Stimulated activated naive CD8-positive, alpha-beta T cell treated with anti-CD3 and anti-CD28 coated beads, Interleukin-15, amount 100 ng/mL, for 72 hours (primary cell): ENCODE measurements around the gene VIT.

Experiments
- ATAC-seq: fragments of 150-1000 bp; cut with Tn5 transposase; 2 replicates; pipeline ENCODE4 v1.10.0; 2021; ENCODE audit warnings: mild to moderate bottlenecking, moderate library complexity
- DNase-seq, 2 donors: peaks; one replicate each; pipeline ENCODE4 v3.0.0; 2021 to 2022
- H3K27ac Mint-ChIP-seq, 2 donors: one replicate each; pipeline ENCODE4 v1.8.0; 2022; ENCODE audit warnings: mild to moderate bottlenecking in 2 of 2, mixed read lengths in 2 of 2, moderate library complexity in 2 of 2
- H3K27me3 Mint-ChIP-seq: one replicate; pipeline ENCODE4 v1.8.0; 2022; ENCODE audit warnings: mixed read lengths
- H3K4me1 Mint-ChIP-seq: one replicate; pipeline ENCODE4 v1.8.0; 2022; ENCODE audit warnings: mild to moderate bottlenecking, mixed read lengths
- H3K4me3 Mint-ChIP-seq, 2 donors: one replicate each; pipeline ENCODE4 v1.8.0; 2022; ENCODE audit warnings: mild to moderate bottlenecking in 2 of 2, mixed read lengths in 2 of 2, moderate library complexity in 1 of 2
- H3K9me3 Mint-ChIP-seq, 2 donors: one replicate each; pipeline ENCODE4 v1.8.0; 2022; ENCODE audit warnings: mixed read lengths in 2 of 2

Gene VIT, protein sequence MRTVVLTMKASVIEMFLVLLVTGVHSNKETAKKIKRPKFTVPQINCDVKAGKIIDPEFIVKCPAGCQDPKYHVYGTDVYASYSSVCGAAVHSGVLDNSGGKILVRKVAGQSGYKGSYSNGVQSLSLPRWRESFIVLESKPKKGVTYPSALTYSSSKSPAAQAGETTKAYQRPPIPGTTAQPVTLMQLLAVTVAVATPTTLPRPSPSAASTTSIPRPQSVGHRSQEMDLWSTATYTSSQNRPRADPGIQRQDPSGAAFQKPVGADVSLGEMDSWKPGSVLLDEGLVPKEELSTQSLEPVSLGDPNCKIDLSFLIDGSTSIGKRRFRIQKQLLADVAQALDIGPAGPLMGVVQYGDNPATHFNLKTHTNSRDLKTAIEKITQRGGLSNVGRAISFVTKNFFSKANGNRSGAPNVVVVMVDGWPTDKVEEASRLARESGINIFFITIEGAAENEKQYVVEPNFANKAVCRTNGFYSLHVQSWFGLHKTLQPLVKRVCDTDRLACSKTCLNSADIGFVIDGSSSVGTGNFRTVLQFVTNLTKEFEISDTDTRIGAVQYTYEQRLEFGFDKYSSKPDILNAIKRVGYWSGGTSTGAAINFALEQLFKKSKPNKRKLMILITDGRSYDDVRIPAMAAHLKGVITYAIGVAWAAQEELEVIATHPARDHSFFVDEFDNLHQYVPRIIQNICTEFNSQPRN

DNA sequence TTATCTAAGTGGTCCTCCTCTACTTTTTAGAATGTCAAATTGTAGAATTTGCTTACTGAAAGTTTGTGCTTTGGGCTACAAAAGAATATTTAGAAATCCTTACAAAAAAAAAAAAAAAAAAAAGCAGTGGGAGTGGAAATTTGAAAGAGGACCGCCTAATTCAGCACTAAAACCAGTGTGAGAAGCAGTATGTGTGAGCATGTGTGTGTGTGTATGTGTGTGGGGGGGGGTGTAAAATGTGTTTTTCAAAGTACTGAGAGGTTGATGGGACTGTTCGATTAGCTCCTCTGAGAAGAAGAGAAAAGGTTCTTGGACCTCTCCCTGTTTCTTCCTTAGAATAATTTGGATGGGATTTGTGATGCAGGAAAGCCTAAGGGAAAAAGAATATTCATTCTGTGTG lies at the start of gene VIT:
VIT (plus strand) TSS at position 175 of the 400 bp plus-strand sequence. CDS start 19,664 bp downstream, outside the sequence.
- H3K27ac Mint-ChIP-seq: no peak within 1 kb of the TSS
- ATAC-seq (no peak), DNase-seq (no peak)
- no peaks in the 10 kb centered on the region for H3K9me3 Mint-ChIP-seq
- H3K4me3 Mint-ChIP-seq: no peak within 1 kb of the TSS
- H3K4me1 Mint-ChIP-seq: no peaks in the 10 kb centered on the region
- H3K27me3 Mint-ChIP-seq: no peaks in the 10 kb centered on the region

DNA sequence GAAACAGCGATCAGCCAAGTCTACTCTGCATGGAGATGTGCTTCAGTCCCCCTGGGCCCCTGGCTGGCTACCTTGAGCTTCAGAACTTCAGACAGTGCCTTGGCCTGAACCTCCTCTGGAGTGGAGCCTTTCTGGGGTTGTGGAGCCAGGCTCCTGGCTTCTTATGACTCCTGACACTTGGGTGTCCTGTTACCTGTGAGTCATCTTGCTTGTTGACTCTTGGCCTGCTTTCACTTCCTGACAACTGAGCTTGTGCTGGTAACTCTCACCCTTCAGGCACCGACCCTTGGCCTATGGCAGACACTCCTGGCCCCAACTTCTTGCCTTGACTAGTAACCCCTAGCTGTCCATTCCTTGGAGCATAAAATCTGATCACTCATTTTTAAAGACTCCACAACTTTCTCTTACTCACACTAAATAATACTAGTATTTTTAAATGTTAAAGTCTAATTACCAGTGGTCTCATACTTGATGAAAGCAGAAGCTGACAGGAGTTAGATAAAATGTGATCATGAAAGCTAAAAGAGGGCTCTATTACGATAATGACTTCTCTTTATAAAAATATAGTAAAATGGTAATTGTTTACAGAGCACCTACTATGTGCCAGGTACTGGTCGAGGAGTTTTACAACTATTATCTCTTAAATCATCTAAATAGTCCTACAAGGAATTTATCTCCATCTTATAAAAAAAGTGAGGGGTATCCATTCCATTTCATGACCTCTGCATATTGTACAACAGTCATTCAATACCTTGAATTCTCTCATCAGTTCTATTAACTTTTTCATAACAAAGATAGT lies 46.3 kb upstream of the VIT start:
- peak; percentile 88 for ATAC-seq
- no peak overlapping the region for H3K4me3 Mint-ChIP-seq
- H3K4me1 Mint-ChIP-seq: peaks cover 8% of the 10 kb centered on the region
- peak overlapping the region in 1 of 2 donors; percentile 90 for H3K27ac Mint-ChIP-seq
- H3K27me3 Mint-ChIP-seq: no peaks in the 10 kb centered on the region
- no peaks in the 10 kb centered on the region for H3K9me3 Mint-ChIP-seq
- DNase-seq: peak in 1 of 2 donors; percentile 12

DNA sequence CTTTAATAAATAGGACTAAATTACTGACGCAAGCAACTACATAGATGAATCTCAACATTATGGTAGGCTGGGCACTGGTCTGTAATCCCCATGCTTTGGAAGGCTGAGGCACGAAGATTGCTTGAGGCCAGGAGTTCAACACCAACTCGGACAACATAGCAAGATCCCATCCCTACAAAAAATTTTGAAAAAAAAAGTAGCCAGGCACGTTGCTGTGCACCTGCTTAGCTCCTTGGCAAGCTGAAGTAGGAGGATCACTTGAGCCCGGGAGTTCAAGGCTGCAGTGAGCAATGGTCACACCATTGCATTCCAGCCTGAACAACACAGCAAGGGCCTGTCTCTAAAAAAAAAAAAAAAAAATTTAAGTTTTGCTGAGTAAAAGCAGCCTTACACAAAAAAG lies 43.4 kb upstream of the VIT start:
- H3K4me1 Mint-ChIP-seq: peaks cover 8% of the 10 kb centered on the region
- H3K4me3 Mint-ChIP-seq: no peak overlapping the region
- no peak for DNase-seq
- H3K27ac Mint-ChIP-seq: no peak overlapping the region
- no peaks in the 10 kb centered on the region for H3K9me3 Mint-ChIP-seq
- no peak for ATAC-seq
- no peaks in the 10 kb centered on the region for H3K27me3 Mint-ChIP-seq

DNA sequence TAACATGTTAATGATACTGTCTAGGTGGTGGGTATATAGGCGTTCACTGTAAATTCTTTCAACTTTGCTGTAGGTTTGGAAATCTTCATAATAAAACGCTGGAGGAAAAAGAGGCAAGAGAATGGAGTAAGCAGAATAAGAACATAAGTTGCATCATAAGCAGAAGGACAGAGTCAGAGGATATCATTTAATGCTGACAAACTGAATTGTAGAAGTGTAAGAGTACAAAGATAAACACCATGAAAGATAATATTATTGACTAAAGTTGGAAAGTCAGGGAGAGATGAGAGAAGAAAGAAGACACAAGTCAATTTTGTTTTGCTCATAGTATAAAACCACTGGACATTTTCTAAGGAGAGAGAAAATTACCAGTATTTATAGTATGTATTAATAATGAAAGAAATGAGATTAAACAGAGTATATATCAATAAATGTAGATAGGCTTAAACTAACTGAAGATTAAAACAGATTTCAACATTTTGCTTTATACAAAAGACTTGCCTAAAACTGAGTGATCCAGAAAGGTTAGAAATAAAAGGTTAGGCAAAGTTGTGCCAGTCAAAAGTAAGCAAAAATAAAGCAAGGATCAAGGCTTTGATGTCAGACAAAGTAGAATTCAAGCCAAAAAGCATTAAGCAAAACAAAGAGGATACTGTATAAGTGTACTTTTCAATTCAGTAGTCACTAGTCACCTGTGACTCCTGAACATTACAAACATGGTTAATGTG lies 42.4 kb upstream of the VIT start:
- H3K9me3 Mint-ChIP-seq: no peaks in the 10 kb centered on the region
- no peak for ATAC-seq

DNA sequence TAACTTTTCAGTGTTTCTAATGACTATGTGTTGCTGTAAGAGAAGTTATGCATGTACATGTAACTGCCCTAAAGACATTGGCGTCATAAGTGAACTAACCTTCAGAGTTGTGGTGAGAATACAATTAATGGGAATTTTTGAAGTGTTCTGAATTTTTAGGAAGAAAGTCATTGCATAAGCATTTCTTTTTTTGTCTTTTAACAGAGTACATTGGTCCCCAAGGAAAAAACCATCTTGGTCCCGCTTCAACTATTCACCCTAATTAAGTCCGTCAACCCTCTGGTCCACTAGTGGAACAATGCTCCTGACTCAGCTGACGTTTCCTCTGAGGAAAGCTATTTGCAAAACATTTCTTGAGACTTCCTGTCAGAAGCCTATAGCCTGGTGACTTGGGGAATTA lies 41.1 kb upstream of the VIT start:
- Mint-ChIP-seq H3K27me3 (no peaks in the 10 kb centered on the region), H3K27ac (no peak overlapping the region), H3K9me3 (no peaks in the 10 kb centered on the region), H3K4me1 (no peaks in the 10 kb centered on the region), H3K4me3 (no peak overlapping the region)
- DNase-seq (no peak), ATAC-seq (no peak)

More for the DNA sequence above, 42.4 kb upstream of the VIT start:
- Mint-ChIP-seq H3K4me3 (no peak overlapping the region), H3K27ac (no peak overlapping the region), H3K4me1 (peaks cover 8% of the 10 kb centered on the region), H3K27me3 (no peaks in the 10 kb centered on the region)
- DNase-seq: no peak

DNA sequence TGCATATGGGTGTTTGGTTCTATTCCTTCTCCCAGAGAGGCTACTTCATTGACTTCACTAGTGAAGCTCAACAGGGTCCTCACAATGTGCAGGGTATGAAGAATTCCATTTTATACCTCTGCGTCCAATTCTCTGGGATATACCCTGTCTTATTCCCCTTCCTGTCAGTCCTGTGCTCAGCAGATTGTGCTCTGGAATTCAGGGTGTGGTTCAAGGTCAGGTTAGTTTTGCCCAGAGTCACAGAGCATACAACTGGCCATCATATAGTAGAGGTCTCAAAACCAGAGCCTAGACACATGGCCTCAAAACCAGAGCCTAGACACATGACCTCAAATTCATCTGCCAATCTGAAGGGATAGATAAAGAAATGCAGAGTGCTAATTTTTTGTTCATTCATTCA lies 38.8 kb upstream of the VIT start:
- no peak for ATAC-seq

DNA sequence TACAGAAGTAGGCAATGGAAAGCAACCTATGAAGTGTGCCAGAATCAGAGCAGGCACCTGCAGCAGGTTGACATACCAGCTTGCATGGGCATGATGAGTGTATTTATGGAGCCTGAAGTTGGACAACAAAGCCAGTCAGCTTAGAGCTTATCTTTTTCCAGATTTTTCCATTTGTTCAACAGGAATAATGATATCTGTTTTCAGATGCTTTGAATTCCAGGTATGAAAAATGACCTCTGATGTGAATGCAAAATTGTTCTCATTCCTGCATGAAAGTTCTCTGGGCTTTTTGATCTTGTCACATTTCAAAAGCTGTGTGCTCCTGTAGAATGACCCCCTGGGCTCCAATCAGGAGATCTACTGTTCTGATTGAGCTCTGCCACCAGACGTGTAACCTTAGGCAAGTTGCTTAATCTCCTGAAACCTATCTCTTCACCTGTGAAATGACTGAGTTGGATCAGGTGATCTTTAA lies 38.2 kb upstream of the VIT start:
- Mint-ChIP-seq H3K4me1 (no peaks in the 10 kb centered on the region), H3K4me3 (no peak overlapping the region), H3K27ac (no peak overlapping the region), H3K9me3 (no peaks in the 10 kb centered on the region), H3K27me3 (no peaks in the 10 kb centered on the region)
- ATAC-seq (no peak), DNase-seq (no peak)

More for the DNA sequence above, 38.8 kb upstream of the VIT start:
- H3K27ac Mint-ChIP-seq: no peak overlapping the region
- H3K4me3 Mint-ChIP-seq: no peak overlapping the region
- H3K4me1 Mint-ChIP-seq: no peaks in the 10 kb centered on the region
- no peaks in the 10 kb centered on the region for H3K9me3 Mint-ChIP-seq
- no peak for DNase-seq
- H3K27me3 Mint-ChIP-seq: no peaks in the 10 kb centered on the region

DNA sequence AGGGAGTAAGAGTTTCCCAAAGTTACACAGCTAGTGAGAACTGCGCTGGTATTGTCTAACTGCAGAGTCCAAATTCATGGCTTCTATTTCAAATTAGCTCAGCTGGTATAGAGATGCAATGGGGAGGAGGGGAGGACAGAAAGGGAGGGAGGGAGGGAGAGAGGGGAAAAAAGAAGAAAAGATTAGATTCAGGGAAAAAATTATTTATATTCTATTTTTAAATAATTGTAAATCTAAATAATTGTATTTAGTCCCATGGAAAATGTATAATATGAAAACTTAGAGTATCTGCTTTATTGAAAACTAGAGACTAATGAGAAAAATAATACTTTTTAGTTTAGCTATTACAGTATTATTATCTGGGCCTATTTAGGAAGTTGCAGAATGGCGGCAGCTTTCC lies 37.3 kb upstream of the VIT start:
- H3K4me3 Mint-ChIP-seq: no peak overlapping the region
- H3K4me1 Mint-ChIP-seq: no peaks in the 10 kb centered on the region
- ATAC-seq (no peak), DNase-seq (no peak)
- H3K27ac Mint-ChIP-seq: no peak overlapping the region
- no peaks in the 10 kb centered on the region for H3K9me3 Mint-ChIP-seq
- H3K27me3 Mint-ChIP-seq: no peaks in the 10 kb centered on the region

DNA sequence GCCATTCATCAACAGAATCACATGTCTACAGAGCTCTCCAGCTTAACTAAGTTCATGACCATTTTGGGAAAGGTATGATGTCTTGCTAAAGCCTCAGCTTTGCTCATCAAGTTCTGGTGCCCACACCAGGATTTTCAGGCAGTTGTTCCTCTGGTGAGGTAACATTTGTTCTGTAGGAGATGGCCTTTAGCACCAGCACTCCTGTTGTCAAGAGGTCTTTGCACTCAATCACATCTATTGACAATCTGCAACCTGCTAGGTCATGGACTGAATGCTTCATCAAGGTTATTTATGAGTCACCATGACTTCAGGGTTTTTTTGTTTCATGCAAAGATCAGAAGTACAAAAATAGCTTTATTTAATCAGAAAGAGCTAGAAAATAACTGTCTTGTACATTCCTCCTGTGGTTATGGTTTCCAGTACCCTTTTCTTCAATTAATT lies 36.6 kb upstream of the VIT start:
- no peaks in the 10 kb centered on the region for H3K9me3 Mint-ChIP-seq
- no peak for ATAC-seq
- no peak overlapping the region for H3K27ac Mint-ChIP-seq
- no peak overlapping the region for H3K4me3 Mint-ChIP-seq
- no peak for DNase-seq
- no peaks in the 10 kb centered on the region for H3K4me1 Mint-ChIP-seq
- no peaks in the 10 kb centered on the region for H3K27me3 Mint-ChIP-seq

DNA sequence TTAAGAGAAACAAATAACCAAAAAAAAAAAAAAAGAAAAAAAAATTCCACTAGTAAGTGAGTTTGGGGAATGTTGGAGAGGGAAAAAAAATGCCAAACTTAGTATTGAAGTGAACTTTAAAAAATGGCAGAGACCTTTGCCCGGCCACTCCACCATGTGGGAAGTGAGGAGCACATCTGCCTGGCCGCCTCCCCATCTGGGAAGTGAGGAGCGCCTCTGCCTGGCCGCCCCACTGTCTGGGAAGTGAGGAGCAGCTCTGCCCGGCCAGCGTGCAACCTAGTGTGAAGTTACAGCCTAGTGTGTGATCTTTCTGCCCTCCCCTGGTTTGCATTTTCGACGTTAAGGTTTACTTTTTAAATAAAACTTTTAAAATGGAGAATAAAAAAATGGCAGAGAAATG lies 33.9 kb upstream of the VIT start:
- DNase-seq (no peak), ATAC-seq (no peak)
- no peak overlapping the region for H3K4me3 Mint-ChIP-seq
- no peaks in the 10 kb centered on the region for H3K4me1 Mint-ChIP-seq
- no peak overlapping the region for H3K27ac Mint-ChIP-seq
- no peaks in the 10 kb centered on the region for H3K9me3 Mint-ChIP-seq
- no peaks in the 10 kb centered on the region for H3K27me3 Mint-ChIP-seq

DNA sequence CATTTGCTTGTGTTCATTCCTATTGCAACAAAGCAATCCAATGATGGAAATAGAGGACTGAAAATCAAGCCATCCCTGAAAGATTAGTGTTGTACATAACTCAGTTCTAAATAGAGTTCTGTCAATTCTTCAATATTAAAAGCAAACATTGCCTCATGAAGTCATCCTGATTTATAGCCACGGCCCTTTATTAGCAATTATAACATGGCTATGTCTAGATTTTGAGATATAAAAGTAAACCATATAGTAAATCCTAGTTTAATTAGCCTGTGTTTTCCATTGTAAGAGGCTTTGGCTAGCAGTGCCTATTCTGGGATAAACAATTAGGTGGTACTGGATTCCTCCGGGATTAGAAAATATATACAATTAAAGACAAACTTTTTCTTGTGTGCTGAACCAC lies 33.2 kb upstream of the VIT start:
- no peaks in the 10 kb centered on the region for H3K27me3 Mint-ChIP-seq
- ATAC-seq (no peak), DNase-seq (no peak)
- no peak overlapping the region for H3K4me3 Mint-ChIP-seq
- no peaks in the 10 kb centered on the region for H3K9me3 Mint-ChIP-seq
- no peak overlapping the region for H3K27ac Mint-ChIP-seq
- H3K4me1 Mint-ChIP-seq: no peaks in the 10 kb centered on the region

DNA sequence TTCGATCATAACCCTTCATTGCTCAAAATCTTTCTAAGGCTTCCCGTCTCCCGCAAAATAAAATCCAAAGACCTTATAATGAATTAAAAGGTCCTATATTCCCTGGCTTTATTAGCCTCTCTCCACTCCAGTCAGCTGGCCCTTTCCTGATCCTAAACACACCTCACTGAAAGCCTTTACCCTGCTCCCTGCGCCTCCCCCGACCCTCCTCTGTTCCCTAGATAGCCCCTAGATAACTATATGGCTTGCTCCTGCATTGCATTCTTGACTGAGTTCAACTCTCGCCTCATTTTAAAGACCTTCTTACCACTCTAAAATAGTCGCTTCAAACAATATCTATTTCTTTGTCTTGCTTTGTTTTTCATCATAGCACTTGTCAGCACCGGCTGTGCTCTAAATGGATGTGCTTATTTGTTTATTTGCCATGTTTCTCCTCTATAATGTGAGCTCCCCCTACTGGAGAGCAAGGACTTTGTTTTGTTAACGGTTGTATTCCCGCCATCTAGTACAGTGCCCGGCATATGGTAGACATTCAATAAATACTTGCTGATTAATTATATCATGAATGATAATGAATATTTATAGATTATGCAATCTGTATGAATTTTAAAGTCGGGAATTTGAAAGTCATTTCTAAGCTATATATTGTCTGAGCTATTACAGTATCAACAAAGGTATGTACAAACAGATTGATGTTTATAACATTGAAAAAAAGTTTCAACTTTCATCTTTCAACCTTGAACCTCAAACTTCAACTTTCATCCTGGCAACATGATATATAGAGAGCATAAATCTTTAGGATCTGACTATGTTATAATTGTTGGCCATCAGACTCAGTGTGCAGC lies 32.4 kb upstream of the VIT start:
- DNase-seq: peak; percentile 13 to 15
- H3K4me3 Mint-ChIP-seq: no peak overlapping the region
- H3K27ac Mint-ChIP-seq: no peak overlapping the region
- no peaks in the 10 kb centered on the region for H3K4me1 Mint-ChIP-seq
- no peaks in the 10 kb centered on the region for H3K27me3 Mint-ChIP-seq
- peak; percentile 80 for ATAC-seq
- H3K9me3 Mint-ChIP-seq: no peaks in the 10 kb centered on the region

DNA sequence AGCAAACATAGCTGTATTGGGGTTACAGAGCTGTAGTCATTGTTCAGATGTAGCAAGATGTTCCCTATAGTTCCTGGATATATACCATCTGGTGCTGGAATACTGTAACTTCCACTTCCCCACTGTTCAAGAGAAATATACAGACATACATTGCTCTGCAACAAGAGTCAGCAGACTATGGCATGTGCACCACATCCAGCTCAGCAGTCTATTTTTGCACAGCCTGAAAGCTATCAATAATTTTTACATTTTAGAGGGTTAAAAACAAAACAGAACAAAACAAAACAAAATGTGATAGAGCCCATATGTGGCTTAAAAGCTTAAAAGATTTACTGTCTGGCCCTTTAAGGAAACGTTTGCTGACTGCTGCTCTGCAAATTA lies 31.8 kb upstream of the VIT start:
- Mint-ChIP-seq H3K27ac (no peak overlapping the region), H3K4me3 (no peak overlapping the region), H3K27me3 (no peaks in the 10 kb centered on the region), H3K9me3 (no peaks in the 10 kb centered on the region), H3K4me1 (no peaks in the 10 kb centered on the region)
- ATAC-seq (no peak), DNase-seq (no peak)

DNA sequence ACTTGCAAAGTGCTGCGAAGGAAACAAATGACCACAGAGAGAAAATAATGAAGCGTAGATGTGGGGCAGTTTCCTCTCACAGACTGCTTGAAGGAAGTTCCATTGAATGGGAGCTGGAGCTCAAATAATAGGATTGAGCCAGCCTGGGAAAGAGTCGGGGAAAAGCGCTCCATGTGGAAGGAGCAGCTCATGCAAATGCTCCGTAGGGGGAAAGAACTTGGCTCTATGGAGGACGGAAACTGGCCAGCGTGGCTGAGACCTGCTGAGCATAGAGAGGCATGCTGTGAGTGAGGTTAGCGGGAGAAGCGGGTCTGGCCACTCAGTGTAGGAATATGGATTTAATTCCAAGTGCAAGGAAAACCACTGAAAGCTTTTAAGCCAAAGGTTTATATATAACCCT lies 28.6 kb upstream of the VIT start:
- Mint-ChIP-seq H3K4me3 (no peak overlapping the region), H3K27me3 (no peaks in the 10 kb centered on the region), H3K4me1 (no peaks in the 10 kb centered on the region), H3K9me3 (no peaks in the 10 kb centered on the region), H3K27ac (no peak overlapping the region)
- ATAC-seq: no peak
- DNase-seq: no peak
